ENCODE data around the gene HUNK. TPM values are rescaled to one million over a fixed set of nuclear protein-coding genes. Genes with fewer than 3 reads are reported as not detected.

Gene HUNK
- total RNA-seq, 1 donor from 2014 or later = 0.77 TPM

- Histone ChIP-seq H3K9ac (ENCODE audit: low read length) (no peak overlapping the region), H3K36me3 (ENCODE audit: insufficient read depth, low read length) (no peaks in the 10 kb centered on the region), H3K79me2 (ENCODE audit: insufficient read depth, low read length) (no peaks in the 10 kb centered on the region), H3K27ac (ENCODE audit: low read depth, low read length) (no peak overlapping the region), H3K9me3 (ENCODE audit: insufficient read depth, low read depth, low read length) (no peaks in the 10 kb centered on the region), H2AFZ (ENCODE audit: low read depth, low read length) (no peak overlapping the region), H3K4me2 (ENCODE audit: low read length) (no peak overlapping the region), H3K4me1 (ENCODE audit: insufficient read depth, low read length) (no peaks in the 10 kb centered on the region), H4K20me1 (ENCODE audit: insufficient read depth, low read length) (no peaks in the 10 kb centered on the region), H3K4me3 (ENCODE audit: insufficient read depth, low read depth, low read length) (no peak overlapping the region), H3K27me3 (ENCODE audit: insufficient read depth, low read length) (no peaks in the 10 kb centered on the region)
- no peak for FAIRE-seq
- no peaks in the 10 kb centered on the region for H3K36me3 Mint-ChIP-seq (ENCODE audit: low read depth, unreplicated experiment)
- peaks cover 13% of the 10 kb centered on the region for H3K27me3 Mint-ChIP-seq (ENCODE audit: low read depth, unreplicated experiment)
- H3K4me1 Mint-ChIP-seq (ENCODE audit: low read depth, unreplicated experiment) = no peaks in the 10 kb centered on the region
- H3K27ac Mint-ChIP-seq (ENCODE audit: unreplicated experiment) = no peak overlapping the region
- TF ChIP-seq CTCF (IDR thresholded peaks at IDR 0.05; ENCODE audit: insufficient read depth, low read depth, low read length) = no peak
- no peak for TF ChIP-seq EZH2 (IDR thresholded peaks at IDR 0.05; ENCODE audit: insufficient read depth, low read length)
- DNase-seq (ENCODE audit: low read depth) = no peak
- no peaks in the 10 kb centered on the region for H3K9me3 Mint-ChIP-seq (ENCODE audit: unreplicated experiment)
- no peak overlapping the region for H3K4me3 Mint-ChIP-seq (ENCODE audit: unreplicated experiment)
Measured at GRCh38 chr21:31985398-31985797, 112.6 kb downstream of the HUNK start.

GRCh38 chr21:31986035-31986856 is 113.4 kb downstream of the HUNK start:
- Histone ChIP-seq H4K20me1 (ENCODE audit: insufficient read depth, low read length) (no peaks in the 10 kb centered on the region), H3K27ac (ENCODE audit: low read depth, low read length) (no peak overlapping the region), H3K9me3 (ENCODE audit: insufficient read depth, low read depth, low read length) (no peaks in the 10 kb centered on the region), H3K9ac (ENCODE audit: low read length) (no peak overlapping the region), H3K36me3 (ENCODE audit: insufficient read depth, low read length) (no peaks in the 10 kb centered on the region), H3K27me3 (ENCODE audit: insufficient read depth, low read length) (no peaks in the 10 kb centered on the region), H3K4me2 (ENCODE audit: low read length) (no peak overlapping the region), H2AFZ (ENCODE audit: low read depth, low read length) (no peak overlapping the region), H3K4me1 (ENCODE audit: insufficient read depth, low read length) (no peaks in the 10 kb centered on the region), H3K79me2 (ENCODE audit: insufficient read depth, low read length) (no peaks in the 10 kb centered on the region), H3K4me3 (ENCODE audit: insufficient read depth, low read depth, low read length) (no peak overlapping the region)
- Mint-ChIP-seq H3K4me3 (ENCODE audit: unreplicated experiment) (no peak overlapping the region), H3K27me3 (ENCODE audit: low read depth, unreplicated experiment) (peaks cover 13% of the 10 kb centered on the region), H3K4me1 (ENCODE audit: low read depth, unreplicated experiment) (no peaks in the 10 kb centered on the region), H3K36me3 (ENCODE audit: low read depth, unreplicated experiment) (no peaks in the 10 kb centered on the region), H3K9me3 (ENCODE audit: unreplicated experiment) (no peaks in the 10 kb centered on the region), H3K27ac (ENCODE audit: unreplicated experiment) (no peak overlapping the region)
- TF ChIP-seq EZH2 (IDR thresholded peaks at IDR 0.05; ENCODE audit: insufficient read depth, low read length) (no peak), CTCF (IDR thresholded peaks at IDR 0.05; ENCODE audit: insufficient read depth, low read depth, low read length) (no peak)
- FAIRE-seq (no peak), DNase-seq (ENCODE audit: low read depth) (no peak)

GRCh38 chr21:31987696-31988095 is 114.9 kb downstream of the HUNK start:
- TF ChIP-seq EZH2 (IDR thresholded peaks at IDR 0.05; ENCODE audit: insufficient read depth, low read length) (no peak), CTCF (IDR thresholded peaks at IDR 0.05; ENCODE audit: insufficient read depth, low read depth, low read length) (no peak)
- peaks cover 20% of the 10 kb centered on the region for H3K27me3 Mint-ChIP-seq (ENCODE audit: low read depth, unreplicated experiment)

More at GRCh38 chr21:31987696-31988095, 114.9 kb downstream of the HUNK start:
- no peaks in the 10 kb centered on the region for H3K9me3 Mint-ChIP-seq (ENCODE audit: unreplicated experiment)
- no peak overlapping the region for H3K4me2 ChIP-seq (ENCODE audit: low read length)
- H2AFZ ChIP-seq (ENCODE audit: low read depth, low read length) = no peak overlapping the region
- no peak overlapping the region for H3K4me3 Mint-ChIP-seq (ENCODE audit: unreplicated experiment)
- H3K9ac ChIP-seq (ENCODE audit: low read length) = no peak overlapping the region
- H3K79me2 ChIP-seq (ENCODE audit: insufficient read depth, low read length) = no peaks in the 10 kb centered on the region
- no peaks in the 10 kb centered on the region for H3K36me3 Mint-ChIP-seq (ENCODE audit: low read depth, unreplicated experiment)
- no peak overlapping the region for H3K27ac ChIP-seq (ENCODE audit: low read depth, low read length)
- DNase-seq (ENCODE audit: low read depth) (no peak), FAIRE-seq (no peak)
- no peak overlapping the region for H3K27ac Mint-ChIP-seq (ENCODE audit: unreplicated experiment)
- H3K9me3 ChIP-seq (ENCODE audit: insufficient read depth, low read depth, low read length) = no peaks in the 10 kb centered on the region
- no peak overlapping the region for H3K4me3 ChIP-seq (ENCODE audit: insufficient read depth, low read depth, low read length)
- no peaks in the 10 kb centered on the region for H3K36me3 ChIP-seq (ENCODE audit: insufficient read depth, low read length)
- H3K4me1 ChIP-seq (ENCODE audit: insufficient read depth, low read length) = no peaks in the 10 kb centered on the region
- H3K27me3 ChIP-seq (ENCODE audit: insufficient read depth, low read length) = no peaks in the 10 kb centered on the region
- no peaks in the 10 kb centered on the region for H4K20me1 ChIP-seq (ENCODE audit: insufficient read depth, low read length)
- H3K4me1 Mint-ChIP-seq (ENCODE audit: low read depth, unreplicated experiment) = no peaks in the 10 kb centered on the region

Measured in astrocyte (in vitro differentiated cells and primary cell).